Esophagus muscularis mucosa (tissue), 3 donors: Measurements from ENCODE around the gene PAXX.

Experiments
- POLR2AphosphoS5 ChIP-seq, 2 donors: sonication (generic); formaldehyde crosslinking; IDR thresholded peaks; one replicate each; pipeline ENCODE4 v1.6.1; 2017; ENCODE audit warnings: antibody characterized with exemption in 2 of 2
- TF ChIP-seq, protein P1 (sequence below), 3 experiments: fragments of 200-600 bp in 2 of 3; fragments of 450-650 bp in 1 of 3; sonication (generic) in 2 of 3; IDR thresholded peaks; one replicate each; pipeline ENCODE4 v1.5.1; 2017 to 2019; ENCODE audit warnings: antibody characterized with exemption in 3 of 3, mild to moderate bottlenecking in 2 of 3, moderate library complexity in 1 of 3

DNA sequence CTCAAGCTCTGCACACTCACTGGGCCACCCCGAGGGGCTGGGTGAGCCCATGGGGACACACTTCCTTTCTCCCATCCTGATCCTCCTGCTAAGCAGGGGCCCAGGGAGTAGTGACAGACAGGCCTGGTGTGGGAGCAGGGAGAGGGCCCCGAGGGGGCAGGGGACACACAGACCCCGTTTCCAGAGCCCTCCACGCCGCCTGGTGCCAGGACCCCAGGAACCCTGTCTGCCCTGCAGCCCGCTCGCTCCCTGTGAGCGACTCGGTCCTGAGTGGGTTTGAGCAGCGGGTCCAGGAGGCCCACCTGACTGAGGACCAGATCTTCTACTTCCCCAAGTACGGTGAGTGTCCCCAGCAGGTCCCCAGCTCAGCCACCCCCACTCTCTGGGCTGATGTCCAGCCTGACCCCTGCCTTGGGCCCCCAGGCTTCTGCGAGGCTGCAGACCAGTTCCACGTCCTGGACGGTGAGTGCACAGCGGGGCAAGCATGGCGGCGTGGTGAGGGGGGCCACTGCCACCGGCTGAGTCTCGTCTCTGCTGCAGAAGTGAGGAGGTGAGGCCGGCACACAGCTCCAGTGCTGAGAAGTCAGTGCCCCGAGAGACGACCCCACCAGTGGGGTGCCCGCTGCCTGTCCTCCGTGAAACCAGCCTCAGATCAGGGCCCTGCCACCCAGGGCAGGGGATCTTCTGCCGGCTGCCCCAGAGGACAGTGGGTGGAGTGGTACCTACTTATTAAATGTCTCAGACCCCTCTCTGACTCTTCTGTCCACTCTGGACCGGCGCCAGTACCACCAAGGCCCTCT lies 45.8 kb upstream of the PAXX start:
- TF ChIP-seq POLR2AphosphoS5 (IDR thresholded peaks at IDR 0.05) = no peak
- TF ChIP-seq, protein P1, sequence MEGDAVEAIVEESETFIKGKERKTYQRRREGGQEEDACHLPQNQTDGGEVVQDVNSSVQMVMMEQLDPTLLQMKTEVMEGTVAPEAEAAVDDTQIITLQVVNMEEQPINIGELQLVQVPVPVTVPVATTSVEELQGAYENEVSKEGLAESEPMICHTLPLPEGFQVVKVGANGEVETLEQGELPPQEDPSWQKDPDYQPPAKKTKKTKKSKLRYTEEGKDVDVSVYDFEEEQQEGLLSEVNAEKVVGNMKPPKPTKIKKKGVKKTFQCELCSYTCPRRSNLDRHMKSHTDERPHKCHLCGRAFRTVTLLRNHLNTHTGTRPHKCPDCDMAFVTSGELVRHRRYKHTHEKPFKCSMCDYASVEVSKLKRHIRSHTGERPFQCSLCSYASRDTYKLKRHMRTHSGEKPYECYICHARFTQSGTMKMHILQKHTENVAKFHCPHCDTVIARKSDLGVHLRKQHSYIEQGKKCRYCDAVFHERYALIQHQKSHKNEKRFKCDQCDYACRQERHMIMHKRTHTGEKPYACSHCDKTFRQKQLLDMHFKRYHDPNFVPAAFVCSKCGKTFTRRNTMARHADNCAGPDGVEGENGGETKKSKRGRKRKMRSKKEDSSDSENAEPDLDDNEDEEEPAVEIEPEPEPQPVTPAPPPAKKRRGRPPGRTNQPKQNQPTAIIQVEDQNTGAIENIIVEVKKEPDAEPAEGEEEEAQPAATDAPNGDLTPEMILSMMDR (IDR thresholded peaks at IDR 0.05) = no peak
